A673 (cell line): Measurements from ENCODE around the gene AGRP.

Experiments used
- EZH2 ChIP-seq: fragments of 200-600 bp; sonication (generic); IDR thresholded peaks from 2 replicates; pipeline ENCODE4 v1.6.1; 2017; ENCODE audit warnings: borderline replicate concordance, low read depth, mild to moderate bottlenecking, mixed read lengths, antibody characterized with exemption, low read length; ENCODE audit not compliant: poor library complexity, severe bottlenecking
- TF ChIP-seq, protein P1 (sequence below): fragments of 300-800, 200-600 bp; sonication (generic); conservative IDR thresholded peaks from 2 replicates; pipeline ENCODE4 v1.5.1; 2017; ENCODE audit warnings: low read depth, mild to moderate bottlenecking, antibody characterized with exemption, low read length, moderate library complexity, mixed read lengths

DNA sequence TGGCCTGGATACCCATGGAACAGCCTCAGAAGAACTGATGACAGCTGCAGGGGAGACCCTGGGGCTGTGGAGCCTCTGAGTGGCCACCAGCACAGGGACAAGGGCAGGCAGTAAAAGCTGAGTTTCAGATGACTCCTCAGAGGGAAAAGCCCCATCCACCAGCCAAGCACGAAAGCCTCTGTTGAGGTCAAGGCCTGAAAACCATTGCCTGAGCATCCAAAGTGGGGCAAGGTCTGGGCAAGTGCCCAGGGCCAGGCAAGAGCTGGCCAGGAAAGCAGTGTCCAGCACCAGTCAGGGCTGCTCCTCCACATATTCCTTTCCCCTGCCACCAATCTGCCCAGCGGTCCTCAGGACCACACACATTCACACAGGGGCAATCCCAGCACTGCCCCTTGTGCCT is 18.8 kb downstream of the AGRP start:
- TF ChIP-seq, protein P1, sequence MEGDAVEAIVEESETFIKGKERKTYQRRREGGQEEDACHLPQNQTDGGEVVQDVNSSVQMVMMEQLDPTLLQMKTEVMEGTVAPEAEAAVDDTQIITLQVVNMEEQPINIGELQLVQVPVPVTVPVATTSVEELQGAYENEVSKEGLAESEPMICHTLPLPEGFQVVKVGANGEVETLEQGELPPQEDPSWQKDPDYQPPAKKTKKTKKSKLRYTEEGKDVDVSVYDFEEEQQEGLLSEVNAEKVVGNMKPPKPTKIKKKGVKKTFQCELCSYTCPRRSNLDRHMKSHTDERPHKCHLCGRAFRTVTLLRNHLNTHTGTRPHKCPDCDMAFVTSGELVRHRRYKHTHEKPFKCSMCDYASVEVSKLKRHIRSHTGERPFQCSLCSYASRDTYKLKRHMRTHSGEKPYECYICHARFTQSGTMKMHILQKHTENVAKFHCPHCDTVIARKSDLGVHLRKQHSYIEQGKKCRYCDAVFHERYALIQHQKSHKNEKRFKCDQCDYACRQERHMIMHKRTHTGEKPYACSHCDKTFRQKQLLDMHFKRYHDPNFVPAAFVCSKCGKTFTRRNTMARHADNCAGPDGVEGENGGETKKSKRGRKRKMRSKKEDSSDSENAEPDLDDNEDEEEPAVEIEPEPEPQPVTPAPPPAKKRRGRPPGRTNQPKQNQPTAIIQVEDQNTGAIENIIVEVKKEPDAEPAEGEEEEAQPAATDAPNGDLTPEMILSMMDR, result no peak
- no peak for TF ChIP-seq EZH2
